HCEC 1CT (cell line): ENCODE results near the gene GALK2.
"Not testable (repeated sequence)": the region's sequence is repeated elsewhere in the genome, so short reads cannot be mapped to it uniquely, and the experiment has no call there.

Source experiments
- DNase-seq: peaks from one replicate; pipeline ENCODE4 v3.0.0-alpha.2; 2017

Gene GALK2

GRCh38 chr15:49287481-49287880 lies 117.4 kb downstream of the GALK2 start:
- DNase-seq, result no peak

- DNase-seq, result no peak
Measured at GRCh38 chr15:49288391-49288790, 118.3 kb downstream of the GALK2 start.

GRCh38 chr15:49290191-49290590 lies 120.1 kb downstream of the GALK2 start:
- no peak for DNase-seq

- DNase-seq, result no peak
Measured at GRCh38 chr15:49293941-49294340, 123.9 kb downstream of the GALK2 start.

GRCh38 chr15:49296258-49296657 lies 126.2 kb downstream of the GALK2 start:
- no peak for DNase-seq

- DNase-seq, result no peak
Measured at GRCh38 chr15:49297584-49297983, 127.5 kb downstream of the GALK2 start.

GRCh38 chr15:49300856-49301255 lies 130.8 kb downstream of the GALK2 start:
- DNase-seq, result no peak

GRCh38 chr15:49301562-49301961 lies 131.5 kb downstream of the GALK2 start:
- peak; percentile 61 for DNase-seq

GRCh38 chr15:49303003-49303402 lies 133.0 kb downstream of the GALK2 start:
- no peak for DNase-seq

GRCh38 chr15:49306551-49306950 lies 136.5 kb downstream of the GALK2 start:
- DNase-seq, result no peak

GRCh38 chr15:49308686-49309085 lies 138.6 kb downstream of the GALK2 start:
- no peak for DNase-seq

GRCh38 chr15:49309889-49310288 lies 139.8 kb downstream of the GALK2 start:
- peak; percentile 6 for DNase-seq

GRCh38 chr15:49313650-49314049 lies 143.6 kb downstream of the GALK2 start:
- DNase-seq, result peak; percentile 88

- DNase-seq, result no peak
Measured at GRCh38 chr15:49314716-49315115, 144.7 kb downstream of the GALK2 start.

- no peak for DNase-seq
Measured at GRCh38 chr15:49315391-49315823, 145.4 kb downstream of the GALK2 start.

- DNase-seq, result no peak
Measured at GRCh38 chr15:49320351-49320750, 150.3 kb downstream of the GALK2 start.

GRCh38 chr15:49323207-49323606 lies 153.2 kb downstream of the GALK2 start:
- DNase-seq, result no peak

GRCh38 chr15:49327927-49328326 lies 157.9 kb downstream of the GALK2 start:
- no peak for DNase-seq

- no peak for DNase-seq
Measured at GRCh38 chr15:49328941-49329340, 158.9 kb downstream of the GALK2 start.

- peak; percentile 60 for DNase-seq
Measured at GRCh38 chr15:49330166-49330565, 160.1 kb downstream of the GALK2 start.

GRCh38 chr15:49331442-49331841 lies 161.4 kb downstream of the GALK2 start:
- DNase-seq, result no peak

- peak; percentile 22 for DNase-seq
Measured at GRCh38 chr15:49331951-49332350, 161.9 kb downstream of the GALK2 start.

- no peak for DNase-seq
Measured at GRCh38 chr15:49339656-49340055, 169.6 kb downstream of the GALK2 start.

GRCh38 chr15:49343546-49343945 lies 173.5 kb downstream of the GALK2 start:
- no peak for DNase-seq

GRCh38 chr15:49354439-49354838 lies 184.4 kb downstream of the GALK2 start:
- not testable (repeated sequence) for DNase-seq

- no peak for DNase-seq
Measured at GRCh38 chr15:49361370-49361769, 191.3 kb downstream of the GALK2 start.
